ENCODE measurements around the gene CD2AP.
"Not testable (repeated sequence)": the region's sequence is repeated elsewhere in the genome, so short reads cannot be mapped to it uniquely, and the experiment has no call there.

The CD2AP gene, protein sequence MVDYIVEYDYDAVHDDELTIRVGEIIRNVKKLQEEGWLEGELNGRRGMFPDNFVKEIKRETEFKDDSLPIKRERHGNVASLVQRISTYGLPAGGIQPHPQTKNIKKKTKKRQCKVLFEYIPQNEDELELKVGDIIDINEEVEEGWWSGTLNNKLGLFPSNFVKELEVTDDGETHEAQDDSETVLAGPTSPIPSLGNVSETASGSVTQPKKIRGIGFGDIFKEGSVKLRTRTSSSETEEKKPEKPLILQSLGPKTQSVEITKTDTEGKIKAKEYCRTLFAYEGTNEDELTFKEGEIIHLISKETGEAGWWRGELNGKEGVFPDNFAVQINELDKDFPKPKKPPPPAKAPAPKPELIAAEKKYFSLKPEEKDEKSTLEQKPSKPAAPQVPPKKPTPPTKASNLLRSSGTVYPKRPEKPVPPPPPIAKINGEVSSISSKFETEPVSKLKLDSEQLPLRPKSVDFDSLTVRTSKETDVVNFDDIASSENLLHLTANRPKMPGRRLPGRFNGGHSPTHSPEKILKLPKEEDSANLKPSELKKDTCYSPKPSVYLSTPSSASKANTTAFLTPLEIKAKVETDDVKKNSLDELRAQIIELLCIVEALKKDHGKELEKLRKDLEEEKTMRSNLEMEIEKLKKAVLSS

DNA sequence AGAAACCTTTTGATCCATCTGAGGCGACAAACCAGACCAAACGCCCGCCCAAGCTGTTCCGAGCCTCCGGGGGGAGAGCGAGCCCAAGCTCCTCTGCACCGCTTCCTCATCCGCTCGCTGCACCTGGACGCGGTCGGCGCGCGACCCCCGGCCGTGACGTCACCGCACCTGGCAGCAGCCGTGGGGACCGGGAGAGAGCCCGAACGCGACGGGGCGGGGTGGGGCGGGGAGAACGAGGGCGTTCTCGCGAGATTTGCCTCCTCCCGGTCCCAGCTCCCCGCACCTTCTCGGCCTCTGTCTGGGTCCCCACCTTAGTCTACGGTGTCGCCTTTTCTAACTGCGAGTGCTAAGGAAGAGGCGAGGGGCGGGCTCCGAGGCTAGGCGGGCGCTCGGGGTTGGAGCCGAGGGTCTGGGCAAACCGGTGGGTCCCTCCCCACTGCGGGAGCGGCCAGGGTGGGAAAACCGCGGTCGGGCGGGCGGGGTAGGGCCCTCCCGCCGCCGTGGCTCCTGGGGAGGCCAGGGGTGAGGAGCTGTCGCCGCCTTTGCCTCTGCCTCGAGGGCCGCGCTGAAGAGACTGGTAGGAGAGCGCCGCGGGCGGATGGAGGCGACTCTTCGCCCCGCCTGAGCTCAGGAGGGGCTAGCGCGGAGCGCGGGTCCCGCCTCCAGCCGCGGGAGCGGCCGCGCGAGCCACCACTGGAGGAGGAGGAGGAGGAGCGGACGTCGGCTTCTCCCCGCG lies at the start of gene CD2AP:
TSS of gene CD2AP (plus strand) at position 293 of the 736 bp plus-strand sequence. CDS start 456 bp downstream, outside the sequence.
- peak; percentile 95 for DNase-seq

DNA sequence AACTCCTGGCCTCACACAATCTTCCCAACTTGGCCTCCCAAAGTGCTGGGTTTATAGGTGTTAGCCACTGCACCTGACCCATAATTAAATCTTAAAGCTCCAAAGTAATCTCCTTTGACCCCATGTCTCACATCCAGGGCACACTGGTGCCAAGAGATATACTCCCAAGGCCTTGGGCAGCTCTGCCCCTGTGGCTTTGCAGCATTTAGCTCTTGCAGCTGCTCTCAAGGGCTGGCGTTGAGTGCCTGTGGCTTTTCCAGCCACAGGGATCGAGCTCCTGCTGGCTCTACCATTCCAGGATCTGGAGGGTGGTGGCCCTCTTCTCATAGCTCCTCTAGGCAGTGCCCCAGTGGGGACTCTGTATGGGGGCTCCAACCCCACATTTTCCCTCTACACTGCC lies 49.3 kb upstream of the CD2AP start:
- DNase-seq: no peak

DNA sequence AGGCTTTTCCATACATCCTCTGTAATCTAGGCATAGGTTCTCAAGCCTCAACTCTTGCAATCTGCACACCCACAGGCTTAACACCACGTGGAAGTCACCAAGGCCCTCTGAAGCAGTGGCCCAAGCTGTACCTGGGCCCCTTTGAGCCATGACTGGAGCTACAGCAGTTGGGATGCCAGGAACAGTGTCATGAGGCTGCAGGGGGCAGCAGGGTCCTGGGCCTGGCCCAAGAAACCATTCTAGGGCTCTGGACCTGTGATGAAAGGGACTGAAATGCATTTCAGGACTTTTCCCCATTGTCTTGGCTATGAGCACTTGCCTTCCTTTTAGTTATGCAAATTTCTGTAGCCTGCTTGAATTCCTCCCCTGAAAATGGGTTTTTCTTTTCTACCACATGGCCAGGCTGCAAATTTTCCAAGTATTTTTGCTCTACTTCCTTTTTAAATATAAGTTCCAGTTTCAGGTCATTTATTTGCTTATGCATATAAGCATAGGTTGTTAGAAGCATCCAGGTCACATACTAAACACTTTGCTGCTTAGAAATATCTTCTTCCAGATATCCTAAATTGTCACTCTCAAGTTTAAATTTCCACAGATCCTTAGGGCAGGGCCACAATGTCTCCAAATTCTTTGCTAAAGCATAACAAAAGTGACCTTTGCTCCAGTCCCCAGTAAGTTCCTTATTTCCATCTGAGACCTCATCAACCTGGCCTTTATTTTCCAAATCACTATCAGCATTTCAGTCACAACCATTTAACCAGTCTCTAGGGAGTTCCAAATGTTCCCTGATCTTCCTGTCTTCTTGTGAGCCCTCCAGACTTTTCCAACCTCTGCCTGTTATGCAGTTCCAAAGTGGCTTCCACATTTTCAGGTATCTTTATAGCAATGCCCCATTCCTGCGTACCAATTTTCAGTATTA lies 48.6 kb upstream of the CD2AP start:
- DNase-seq: no peak

DNA sequence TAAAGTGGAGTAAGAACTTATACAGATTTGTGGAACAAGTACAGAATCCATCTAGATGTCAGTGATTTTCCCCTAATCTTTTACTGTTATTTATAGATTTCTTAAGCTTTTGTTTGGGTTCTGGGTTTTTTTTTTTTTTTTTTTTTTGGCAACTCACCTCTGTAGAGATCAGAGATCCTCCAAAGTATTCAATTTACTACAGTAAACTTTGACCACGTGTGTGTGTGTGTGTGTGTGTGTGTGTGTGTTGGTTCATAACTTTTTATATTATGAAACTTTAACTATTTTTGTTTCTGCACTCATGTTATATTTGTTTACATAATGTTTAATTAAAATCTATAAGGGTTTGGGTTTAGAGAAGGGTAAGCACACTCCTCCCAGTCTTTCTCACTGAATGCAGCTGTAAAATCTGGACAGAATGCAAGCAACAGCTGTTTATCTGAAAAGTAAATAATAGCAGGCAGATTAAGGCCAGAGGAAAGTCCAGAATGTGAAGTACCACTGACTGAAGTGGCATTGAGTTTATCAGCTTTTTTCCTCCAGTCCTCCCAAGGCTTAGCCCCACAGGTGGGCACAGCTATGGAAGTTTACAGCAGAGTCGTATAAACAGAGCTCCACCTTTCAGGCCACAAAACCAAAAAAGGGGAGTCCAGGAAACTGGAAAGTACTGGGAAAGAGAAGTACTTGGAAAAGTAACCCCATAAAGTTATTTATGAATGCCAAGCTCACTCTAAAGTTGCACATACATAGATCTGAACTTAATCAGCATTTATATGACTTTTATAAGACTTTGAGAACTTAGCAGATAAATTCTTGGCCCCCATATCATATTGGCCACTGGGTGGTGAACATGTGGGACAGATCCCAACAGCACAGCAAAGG lies 43.0 kb upstream of the CD2AP start:
- DNase-seq: no peak

DNA sequence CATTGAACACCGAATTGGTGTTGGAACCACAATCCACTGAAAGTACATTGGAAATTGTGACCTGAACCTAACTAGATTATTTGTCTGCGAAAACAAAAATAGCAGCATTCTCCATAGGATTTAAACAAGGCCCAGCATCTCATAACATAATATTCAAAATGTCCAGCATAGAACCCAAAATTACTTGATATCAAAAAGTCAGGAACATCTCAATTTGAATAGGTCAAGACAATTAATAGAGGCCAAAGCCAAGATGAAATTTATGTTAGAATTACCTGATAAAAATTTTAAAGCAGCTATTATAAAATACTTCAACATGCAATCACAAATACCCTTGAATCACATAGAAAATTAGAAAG lies 42.4 kb upstream of the CD2AP start:
- DNase-seq: no peak

DNA sequence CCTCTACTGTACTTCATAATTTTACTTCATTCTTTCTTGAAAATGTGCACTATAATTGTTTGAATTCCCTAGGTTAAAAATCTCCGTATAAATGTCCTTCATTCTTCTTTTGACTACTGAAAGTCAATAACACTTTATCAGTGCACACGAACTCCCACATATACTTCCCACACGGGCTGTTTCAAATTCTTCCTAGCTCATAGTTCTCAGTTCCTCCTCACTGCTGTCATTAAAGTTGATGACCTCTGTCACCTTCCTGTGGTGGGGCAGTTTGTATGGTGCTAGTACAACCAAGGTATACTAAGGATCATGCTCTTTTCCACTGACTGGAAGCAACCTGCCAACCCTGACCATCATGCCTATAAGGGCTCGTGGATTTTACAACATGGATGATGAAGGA lies 40.0 kb upstream of the CD2AP start:
- no peak for DNase-seq

DNA sequence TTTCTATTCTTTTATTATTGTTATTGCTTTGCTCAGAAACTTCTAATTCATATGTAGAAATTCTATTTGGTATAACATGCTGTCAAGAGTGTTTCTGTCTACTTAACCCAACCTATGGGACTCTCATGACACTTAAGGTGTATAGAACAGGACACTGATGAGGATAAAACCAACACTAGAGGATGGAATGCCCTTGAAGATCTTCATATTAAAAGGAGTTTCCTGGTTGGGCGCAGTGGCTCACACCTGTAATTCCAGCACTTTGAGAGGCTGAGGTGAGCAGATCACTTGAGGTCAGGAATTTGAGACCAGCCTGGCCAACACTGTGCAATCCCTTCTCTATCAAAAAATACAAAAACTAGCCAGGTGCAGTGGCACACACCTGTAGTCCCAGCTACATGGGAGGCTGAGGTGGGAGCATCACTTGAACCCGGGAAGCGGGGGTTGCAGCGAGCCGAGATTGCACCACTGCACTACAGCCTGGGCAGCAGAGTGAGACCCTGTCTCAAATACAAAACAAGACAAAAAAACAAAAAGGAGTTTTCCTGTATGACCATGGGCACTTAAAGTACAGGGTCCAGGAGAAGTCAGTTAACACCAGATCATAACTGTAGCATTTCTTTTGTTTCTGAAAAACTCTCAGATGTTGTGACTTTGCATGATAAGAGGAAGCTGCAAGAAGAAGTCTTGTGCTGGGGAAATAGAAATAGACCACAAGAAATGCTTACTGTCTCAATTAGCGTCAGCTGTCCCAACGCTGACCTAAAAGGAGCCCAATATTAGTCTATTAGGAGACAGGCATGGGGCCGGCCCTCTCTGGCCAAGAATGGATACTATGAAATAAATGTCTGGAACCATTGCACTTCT lies 38.9 kb upstream of the CD2AP start:
- peak; percentile 47 for DNase-seq

DNA sequence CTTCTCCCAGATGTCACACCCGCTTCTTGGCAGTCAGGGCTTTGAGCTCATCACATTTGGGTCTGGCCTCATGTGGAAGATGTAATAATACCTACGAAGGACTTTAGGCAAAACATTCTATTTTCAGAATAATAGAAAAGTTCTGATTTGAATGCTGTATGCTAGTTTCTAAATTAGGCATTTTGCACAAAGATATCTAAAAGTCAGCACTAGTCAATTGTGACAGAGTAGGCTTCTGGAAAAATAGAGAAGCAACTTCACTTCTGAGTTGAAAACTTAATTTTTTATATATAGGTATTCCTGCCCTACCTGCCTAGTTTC lies 38.3 kb upstream of the CD2AP start:
- no peak for DNase-seq

DNA sequence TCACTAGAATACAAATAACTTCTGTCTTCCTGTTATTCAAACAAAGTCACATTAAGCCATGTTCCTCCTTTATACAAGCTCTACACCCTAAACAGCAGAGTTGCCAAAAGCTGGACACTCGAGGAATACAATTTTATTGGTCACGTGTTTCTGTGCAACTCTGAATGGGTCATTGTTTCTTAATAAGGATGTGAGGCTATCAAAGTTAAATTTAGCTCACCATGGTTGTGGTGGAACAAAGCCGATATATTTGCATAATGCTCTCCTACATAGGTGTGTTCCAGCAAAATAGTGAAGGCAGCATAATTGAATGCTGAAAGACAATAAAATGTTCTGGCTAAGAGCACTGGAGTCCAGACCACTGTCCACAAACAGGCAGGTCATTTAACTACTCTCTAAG lies 36.9 kb upstream of the CD2AP start:
- no peak for DNase-seq

DNA sequence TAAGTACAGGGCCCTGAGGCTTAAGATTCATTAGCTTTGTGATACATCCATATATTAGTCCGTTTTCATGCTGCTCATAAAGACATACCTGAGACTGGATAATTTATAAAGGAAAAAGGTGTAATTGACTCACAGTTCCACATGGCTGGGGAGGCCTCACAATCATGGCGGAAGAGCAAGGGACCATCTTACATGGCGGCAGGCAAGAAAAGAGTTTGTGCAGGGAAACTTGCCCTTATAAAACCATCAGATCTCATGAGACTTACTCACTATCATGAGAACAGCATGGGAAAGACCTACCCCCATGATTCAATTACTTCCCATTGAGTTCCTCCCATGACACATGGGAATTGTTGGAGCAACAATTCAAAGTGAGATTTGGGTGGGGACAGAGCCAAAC lies 32.6 kb upstream of the CD2AP start:
- not testable (repeated sequence) for DNase-seq

DNA sequence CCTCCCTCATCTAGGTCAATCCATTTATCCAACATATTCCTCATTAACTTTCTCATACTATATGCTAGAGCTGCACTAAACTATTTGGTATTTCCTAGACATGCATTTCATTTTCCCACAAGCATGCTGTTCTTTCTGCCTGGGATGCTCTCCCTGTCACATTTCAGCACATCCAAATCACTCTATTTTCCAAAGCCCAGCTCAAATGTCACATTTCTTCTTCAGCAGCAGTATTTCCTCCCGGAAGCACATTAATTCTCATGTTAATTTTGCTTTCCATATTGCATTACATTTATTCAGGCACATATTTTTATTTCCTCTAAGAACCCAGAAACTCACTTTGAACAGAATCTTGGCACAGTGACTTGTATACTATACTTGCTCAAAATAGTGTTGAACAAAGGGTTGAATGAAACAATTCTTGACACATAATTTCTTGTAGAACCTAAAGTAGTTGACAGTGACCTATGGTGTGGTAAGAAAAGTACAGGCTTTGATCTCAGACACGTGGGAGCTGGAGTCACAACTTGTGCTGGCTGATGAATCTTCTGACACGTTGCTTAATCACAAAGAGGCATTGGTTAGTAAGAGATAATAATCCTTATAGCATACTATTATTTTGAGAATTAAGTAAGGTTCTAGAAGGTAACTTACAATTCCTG lies 30.8 kb upstream of the CD2AP start:
- no peak for DNase-seq

DNA sequence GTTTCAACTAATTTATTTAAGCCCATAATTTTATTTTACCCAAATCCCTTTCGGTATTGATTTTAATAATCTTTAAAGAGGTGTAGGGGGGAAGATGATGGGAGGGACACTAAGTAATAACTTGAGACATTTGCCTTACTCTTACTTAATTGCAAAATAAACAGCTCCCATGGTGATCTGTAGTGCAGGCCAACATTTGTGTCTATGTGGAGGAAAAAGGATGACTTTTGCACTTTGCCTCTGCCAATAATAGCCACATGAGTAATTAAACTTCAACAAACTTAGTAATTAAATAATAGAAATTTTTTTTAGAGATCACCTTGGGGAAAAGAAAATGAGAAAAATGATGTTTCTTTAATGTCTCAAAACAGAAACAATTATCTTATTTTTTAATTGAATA lies 29.9 kb upstream of the CD2AP start:
- DNase-seq: no peak

DNA sequence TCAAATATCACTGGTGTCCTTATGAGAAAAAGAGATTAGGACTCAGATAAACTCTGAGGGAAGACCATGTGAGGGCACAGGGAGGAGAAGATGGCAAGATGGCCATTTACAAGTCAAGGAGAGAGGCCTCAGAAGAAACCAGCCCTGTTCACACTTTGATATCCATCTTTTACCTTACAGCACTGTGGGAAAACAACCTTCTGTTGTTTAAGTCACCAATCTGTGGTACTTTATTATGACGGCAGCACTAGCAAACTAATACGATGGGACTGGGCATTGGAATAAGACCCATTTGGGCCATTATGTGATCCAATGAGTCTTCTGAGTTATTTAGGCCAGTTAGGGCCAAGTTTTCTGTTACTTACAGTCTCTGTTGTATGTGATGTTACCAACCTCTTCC lies 26.4 kb upstream of the CD2AP start:
- DNase-seq: no peak

DNA sequence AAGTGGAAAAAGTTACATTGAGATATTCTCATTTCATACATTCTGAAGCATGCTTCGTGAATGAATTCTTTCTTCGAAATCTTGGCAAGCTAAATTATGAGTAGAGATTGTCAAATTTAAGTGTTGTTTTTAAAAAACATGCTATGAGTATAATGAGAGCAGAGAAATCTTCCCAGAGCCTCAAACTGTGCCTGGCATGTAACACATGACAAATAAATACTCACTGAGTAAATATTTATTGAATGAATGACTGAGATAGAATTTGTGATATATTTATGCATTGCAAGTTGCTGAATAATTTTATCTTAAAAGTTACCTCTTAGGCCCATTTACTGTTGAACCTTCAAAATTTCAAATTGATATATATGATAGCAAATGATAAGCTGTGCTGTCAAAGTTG lies 24.7 kb upstream of the CD2AP start:
- no peak for DNase-seq

DNA sequence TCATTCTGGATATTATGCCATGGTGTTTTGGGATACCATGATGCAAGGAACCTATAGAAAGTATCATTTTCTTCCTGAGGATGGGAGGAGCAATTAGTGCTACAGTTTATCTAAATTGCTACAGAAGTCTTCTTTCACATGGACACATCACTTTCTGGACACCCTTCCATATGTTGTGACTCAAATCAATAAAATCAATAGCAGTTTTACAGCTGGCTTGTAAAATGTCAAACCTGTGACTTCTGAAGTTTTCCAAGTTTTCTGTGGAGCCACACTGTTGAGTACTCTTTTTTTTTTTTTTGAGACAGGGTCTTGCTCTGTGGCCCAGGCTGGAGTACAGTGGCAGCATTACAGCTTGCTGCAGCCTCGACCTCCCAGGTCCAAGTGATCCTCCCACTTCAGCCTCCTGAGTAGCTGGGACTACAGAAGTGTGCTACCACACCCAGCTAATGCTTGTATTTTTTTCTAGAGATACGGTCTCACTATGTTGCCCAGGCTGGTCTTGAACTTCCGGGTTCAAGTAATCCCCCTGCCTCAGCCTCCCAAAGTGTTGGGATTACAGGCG lies 24.1 kb upstream of the CD2AP start:
- DNase-seq: no peak

DNA sequence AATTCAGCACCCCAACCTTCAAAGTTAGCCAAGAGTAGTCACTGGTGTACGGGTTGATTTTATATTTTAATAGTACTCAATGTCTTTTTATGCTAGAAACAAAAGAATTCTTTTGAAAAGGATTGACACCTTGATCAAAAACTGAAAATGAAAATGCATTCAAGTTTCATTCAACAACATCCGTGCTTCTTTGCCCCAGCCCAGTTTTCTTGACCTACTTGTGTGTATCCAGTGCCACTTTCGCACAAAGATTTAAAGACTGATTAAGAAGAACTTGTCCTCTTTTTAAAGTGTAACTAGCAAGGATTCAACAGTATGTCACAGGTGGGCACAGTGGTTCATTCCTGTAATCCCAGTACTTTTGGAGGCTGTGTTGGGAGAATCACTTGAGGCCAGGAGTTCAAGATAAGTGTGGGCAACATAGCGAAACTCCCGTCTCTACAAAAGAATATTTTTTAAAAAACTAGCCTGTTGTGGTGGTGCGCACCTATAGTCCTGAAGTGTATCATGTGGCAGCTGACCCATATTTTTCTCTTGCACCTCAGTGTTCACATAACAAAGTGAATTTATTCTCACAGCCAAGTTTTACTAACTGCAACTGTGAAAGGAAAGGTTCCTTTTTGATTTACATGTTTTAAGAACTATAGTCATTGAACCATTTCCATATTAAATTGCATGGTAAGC lies 22.7 kb upstream of the CD2AP start:
- no peak for DNase-seq

DNA sequence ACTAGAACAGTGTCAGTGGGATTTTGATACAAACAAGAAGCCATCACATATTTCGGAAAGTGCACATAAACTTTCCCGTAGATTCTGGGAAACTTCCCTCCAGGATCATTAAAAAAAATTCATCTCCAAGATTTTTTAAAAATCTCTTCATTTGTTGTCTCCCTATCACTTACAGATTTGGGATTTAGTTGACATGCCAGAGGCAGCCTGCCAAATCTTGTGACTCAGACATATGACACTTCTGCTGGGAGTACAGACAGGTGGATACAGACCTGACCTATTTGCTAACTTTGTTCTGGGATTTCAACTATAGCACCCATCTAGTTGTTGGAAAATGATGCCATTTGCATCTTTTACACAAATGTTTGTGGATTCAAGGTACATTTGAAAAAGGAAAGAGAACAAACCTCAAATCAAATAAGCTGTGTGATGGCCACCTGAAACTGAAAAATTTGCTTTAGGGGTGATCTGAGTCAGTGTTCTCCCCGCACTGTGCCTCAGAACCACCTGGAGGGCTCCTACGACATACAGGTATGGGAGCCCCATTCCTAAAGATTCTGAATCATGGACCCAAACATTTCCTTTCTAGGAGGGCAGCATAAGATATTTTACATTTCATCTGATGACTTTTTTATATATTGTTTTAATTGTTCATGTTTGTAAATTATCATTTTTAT lies 21.9 kb upstream of the CD2AP start:
- DNase-seq: no peak

DNA sequence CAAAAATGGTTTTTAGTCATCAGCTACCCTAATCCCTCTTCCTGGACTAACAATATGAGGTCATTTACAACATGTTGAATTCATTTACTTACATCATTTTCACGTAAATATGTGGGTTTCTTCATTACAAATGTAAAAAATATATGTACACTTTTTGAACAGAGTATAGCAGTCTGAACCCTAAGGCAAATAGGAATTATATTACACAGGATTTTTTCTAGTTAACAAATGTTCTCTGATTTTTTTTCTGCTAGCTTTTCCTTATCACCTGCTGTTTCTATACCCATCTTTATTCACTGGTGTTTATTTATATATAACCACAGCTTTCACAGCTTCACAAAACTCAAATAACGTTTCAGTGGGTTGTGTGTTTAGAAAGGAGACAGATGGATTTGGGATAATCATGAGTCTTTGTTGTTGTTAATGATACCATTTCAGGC lies 21.0 kb upstream of the CD2AP start:
- DNase-seq: no peak

DNA sequence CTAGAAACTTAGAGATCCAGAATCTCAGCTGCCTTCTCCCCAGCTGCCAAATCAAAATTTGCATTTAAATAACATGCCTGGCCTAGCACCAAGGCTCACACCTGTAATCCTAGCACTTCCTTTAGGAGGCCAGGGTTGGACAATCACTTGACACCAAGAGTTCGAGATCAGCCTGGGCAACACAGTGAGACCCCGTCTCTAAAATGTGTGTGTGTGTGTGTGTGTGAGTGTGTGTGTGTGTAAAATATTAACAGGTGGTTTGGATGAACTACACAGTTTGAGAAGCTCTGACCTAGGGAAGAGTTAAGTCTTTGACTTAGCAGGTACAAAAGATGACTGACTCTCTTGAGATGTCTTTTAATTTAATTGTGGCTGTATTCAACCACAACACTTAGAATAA lies 20.2 kb upstream of the CD2AP start:
- DNase-seq: no peak
